ENCODE results near the gene WNT5B. TPM values are rescaled to one million over a fixed set of nuclear protein-coding genes. Genes with fewer than 3 reads are reported as not detected.

WNT5B gene
- total RNA-seq, 2 donors from 2014 or later = 2.3 to 3.1 TPM

- ATAC-seq (ENCODE audit: insufficient number of reproducible peaks, low FRiP score, low read depth) = peak; percentile 33
- Histone ChIP-seq H3K9me3 (no peaks in the 10 kb centered on the region), H3K27me3 (replicated peaks; ENCODE audit: insufficient read depth) (no peaks in the 10 kb centered on the region), H3K27ac (no peak overlapping the region), H3K4me1 (ENCODE audit: control insufficient read depth in 1 of 2, low read depth in 2 of 2) (peaks cover 2 to 11% of the 10 kb centered on the region in 2 donors), H3K4me3 (peak overlapping the region; percentile 53), H3K36me3 (no peaks in the 10 kb centered on the region)
- no peak for DNase-seq (ENCODE audit: low spot score)
- peak; percentile 83 for TF ChIP-seq CTCF (IDR thresholded peaks at IDR 0.05)
These were observed 45.5 kb upstream of the WNT5B start for GRCh38 chr12:1583421-1584078.

DNA sequence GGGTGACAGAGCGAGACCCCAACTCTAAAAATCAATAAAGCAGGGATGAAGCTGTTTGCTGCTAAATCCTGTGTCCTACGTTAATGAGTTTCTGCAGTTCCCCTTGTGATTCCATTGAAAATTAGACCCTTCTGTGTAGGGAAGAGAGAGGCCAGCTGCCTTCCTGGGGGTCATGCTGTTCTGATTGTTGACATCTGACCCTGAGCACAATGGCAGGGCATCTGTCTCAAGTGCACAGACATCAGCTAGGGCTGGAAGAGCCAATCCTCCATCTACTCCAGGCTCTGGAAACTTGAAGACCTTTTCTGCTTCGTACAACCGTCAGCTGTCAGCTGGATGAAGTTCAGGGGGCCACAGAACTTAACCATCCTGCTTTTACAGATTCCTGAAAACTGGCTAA, 44.7 kb upstream of the WNT5B start:
- no peak for TF ChIP-seq CTCF (IDR thresholded peaks at IDR 0.05)
- no peak for DNase-seq (ENCODE audit: low spot score)
- Histone ChIP-seq H3K27me3 (replicated peaks; ENCODE audit: insufficient read depth) (no peaks in the 10 kb centered on the region), H3K36me3 (no peaks in the 10 kb centered on the region), H3K4me1 (ENCODE audit: control insufficient read depth in 1 of 2, low read depth in 2 of 2) (peaks cover 2 to 15% of the 10 kb centered on the region in 2 donors), H3K9me3 (no peaks in the 10 kb centered on the region), H3K4me3 (no peak overlapping the region), H3K27ac (no peak overlapping the region)
- ATAC-seq (ENCODE audit: insufficient number of reproducible peaks, low FRiP score, low read depth) = no peak

DNA sequence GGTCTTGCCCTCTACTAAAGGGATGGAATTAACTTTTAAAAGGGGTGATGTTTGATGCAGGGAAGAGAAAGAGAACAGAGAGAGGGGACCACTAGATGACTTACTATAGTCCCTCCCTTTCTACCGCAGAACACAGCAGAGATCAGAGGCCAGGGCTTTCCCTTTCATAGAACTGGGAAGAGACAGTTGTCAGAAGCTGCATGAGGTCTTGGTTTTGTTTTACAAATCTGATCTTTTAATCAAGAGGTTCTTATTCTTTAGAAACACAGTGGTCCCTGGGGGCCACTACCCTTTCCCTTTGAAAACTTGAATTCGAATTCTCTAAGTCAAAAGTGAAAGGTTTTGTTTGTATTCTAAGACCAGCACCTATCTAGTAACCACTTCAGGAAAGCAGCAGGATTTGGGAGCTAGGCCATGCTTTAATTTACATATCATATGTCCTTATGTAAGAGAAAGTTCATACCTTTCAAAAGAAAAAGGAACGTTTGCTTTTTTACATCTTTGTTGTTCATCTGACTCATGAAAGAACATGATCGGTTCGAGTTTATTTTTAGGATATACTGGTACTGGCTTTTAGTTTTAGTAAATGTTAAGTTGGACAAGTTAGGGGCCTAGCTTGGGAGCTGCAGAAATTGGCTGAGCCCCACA, 41.0 kb upstream of the WNT5B start:
- Histone ChIP-seq H3K4me1 (ENCODE audit: control insufficient read depth in 1 of 2, low read depth in 2 of 2) (peaks cover 25 to 39% of the 10 kb centered on the region in 2 donors), H3K36me3 (no peaks in the 10 kb centered on the region), H3K27ac (peak overlapping the region in 1 of 2 donors; percentile 52), H3K27me3 (replicated peaks; ENCODE audit: insufficient read depth) (no peaks in the 10 kb centered on the region), H3K9me3 (no peaks in the 10 kb centered on the region), H3K4me3 (peak overlapping the region; percentile 34)
- ATAC-seq (ENCODE audit: insufficient number of reproducible peaks, low FRiP score, low read depth) = no peak
- no peak for DNase-seq (ENCODE audit: low spot score)
- TF ChIP-seq CTCF (IDR thresholded peaks at IDR 0.05) = no peak

DNA sequence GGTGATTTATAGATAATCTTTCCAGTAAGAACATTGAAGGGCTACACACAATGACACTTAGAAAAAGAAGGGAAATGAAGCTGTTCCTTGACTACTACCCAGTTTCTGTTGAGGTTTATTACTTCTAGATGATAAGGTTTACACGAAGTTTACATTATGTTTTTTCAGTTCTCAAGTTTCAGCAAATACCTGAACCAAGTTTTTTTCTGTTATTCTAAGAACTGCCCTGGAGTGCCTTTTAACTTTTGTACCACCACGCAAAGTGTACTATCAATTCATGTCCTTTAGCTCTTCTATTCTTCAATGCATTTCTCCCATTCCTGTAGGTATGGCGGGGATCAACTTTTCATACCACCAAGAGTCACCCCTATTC, 40.5 kb upstream of the WNT5B start:
- no peaks in the 10 kb centered on the region for H3K27me3 ChIP-seq (replicated peaks; ENCODE audit: insufficient read depth)
- H3K36me3 ChIP-seq = no peaks in the 10 kb centered on the region
- TF ChIP-seq CTCF (IDR thresholded peaks at IDR 0.05) = no peak
- DNase-seq (ENCODE audit: low spot score) = no peak
- H3K4me1 ChIP-seq (ENCODE audit: control insufficient read depth in 1 of 2, low read depth in 2 of 2) = peaks cover 29 to 44% of the 10 kb centered on the region in 2 donors
- H3K27ac ChIP-seq = peak overlapping the region in 1 of 2 donors; percentile 52
- no peak overlapping the region for H3K4me3 ChIP-seq
- no peak for ATAC-seq (ENCODE audit: insufficient number of reproducible peaks, low FRiP score, low read depth)
- no peaks in the 10 kb centered on the region for H3K9me3 ChIP-seq

DNA sequence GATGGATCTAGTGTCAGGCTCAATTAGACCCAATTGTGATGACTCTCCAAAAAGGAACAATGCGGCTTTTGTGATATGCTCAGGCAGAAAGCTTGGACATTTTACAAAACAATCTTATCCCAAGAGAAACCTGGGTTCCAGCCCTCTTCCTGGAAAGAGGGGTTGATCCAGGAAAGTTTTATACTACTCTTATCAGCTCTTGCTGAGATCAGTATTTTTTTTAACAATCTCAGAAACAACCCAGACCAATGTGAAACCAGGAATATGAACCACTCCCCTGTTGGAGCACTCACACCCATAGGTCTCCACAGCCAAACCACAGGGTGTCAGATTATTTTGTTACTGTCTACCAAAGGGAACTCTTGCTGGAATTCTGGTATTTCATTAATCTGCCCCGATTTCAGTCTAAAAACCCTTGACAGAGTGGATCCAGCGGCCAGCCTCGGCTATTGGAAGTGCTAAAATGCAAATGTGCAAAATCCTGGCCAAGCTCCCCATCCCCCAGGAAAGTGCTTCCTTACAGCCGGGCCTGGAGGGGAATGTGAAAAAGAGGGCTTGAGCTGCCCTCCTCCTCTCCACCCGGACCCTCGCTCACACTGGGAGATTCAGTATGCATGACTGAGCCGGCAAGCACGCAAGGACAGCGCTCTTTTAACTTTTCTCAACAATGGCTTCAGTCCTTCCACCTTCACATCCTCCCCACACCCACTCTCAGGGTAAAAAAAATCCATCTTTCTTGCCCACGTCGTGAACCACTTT, 38.6 kb upstream of the WNT5B start:
- peaks cover 29 to 50% of the 10 kb centered on the region in 2 donors for H3K4me1 ChIP-seq (ENCODE audit: control insufficient read depth in 1 of 2, low read depth in 2 of 2)
- ATAC-seq (ENCODE audit: insufficient number of reproducible peaks, low FRiP score, low read depth) = no peak
- H3K4me3 ChIP-seq = peak overlapping the region; percentile 83
- H3K9me3 ChIP-seq = no peaks in the 10 kb centered on the region
- no peak for TF ChIP-seq CTCF (IDR thresholded peaks at IDR 0.05)
- peak overlapping the region; percentile 24 to 43 for H3K27ac ChIP-seq
- no peak for DNase-seq (ENCODE audit: low spot score)
- no peaks in the 10 kb centered on the region for H3K27me3 ChIP-seq (replicated peaks; ENCODE audit: insufficient read depth)
- H3K36me3 ChIP-seq = no peaks in the 10 kb centered on the region

Measured in thoracic aorta (tissue), 2 donors.